IPS-18a (cell line): ENCODE data around the gene VBP1.
"Not testable (repeated sequence)": the region's sequence is repeated elsewhere in the genome, so short reads cannot be mapped to it uniquely, and the experiment has no call there.

Experiments
- H3K27ac ChIP-seq: one replicate; pipeline ENCODE4 v1.5.1; 2013; ENCODE audit warnings: low read length
- H3K27me3 ChIP-seq: one replicate; pipeline ENCODE4 v1.6.1; 2013; ENCODE audit warnings: mild to moderate bottlenecking, low read length; ENCODE audit not compliant: control insufficient read depth, insufficient read depth
- H3K36me3 ChIP-seq: one replicate; pipeline ENCODE4 v1.6.1; 2013; ENCODE audit warnings: low read depth, low read length; ENCODE audit not compliant: control insufficient read depth
- H3K4me1 ChIP-seq: one replicate; pipeline ENCODE4 v1.6.1; 2013; ENCODE audit warnings: low read depth, low read length; ENCODE audit not compliant: control insufficient read depth
- H3K4me3 ChIP-seq: one replicate; pipeline ENCODE4 v1.5.1; 2013; ENCODE audit warnings: low read length
- H3K9ac ChIP-seq: one replicate; pipeline ENCODE4 v1.6.1; 2013; ENCODE audit warnings: mild to moderate bottlenecking, low read length, moderate library complexity
- H3K9me3 ChIP-seq: one replicate; pipeline ENCODE4 v1.6.1; 2013; ENCODE audit warnings: low read depth, low read length; ENCODE audit not compliant: control insufficient read depth

VBP1 gene

DNA sequence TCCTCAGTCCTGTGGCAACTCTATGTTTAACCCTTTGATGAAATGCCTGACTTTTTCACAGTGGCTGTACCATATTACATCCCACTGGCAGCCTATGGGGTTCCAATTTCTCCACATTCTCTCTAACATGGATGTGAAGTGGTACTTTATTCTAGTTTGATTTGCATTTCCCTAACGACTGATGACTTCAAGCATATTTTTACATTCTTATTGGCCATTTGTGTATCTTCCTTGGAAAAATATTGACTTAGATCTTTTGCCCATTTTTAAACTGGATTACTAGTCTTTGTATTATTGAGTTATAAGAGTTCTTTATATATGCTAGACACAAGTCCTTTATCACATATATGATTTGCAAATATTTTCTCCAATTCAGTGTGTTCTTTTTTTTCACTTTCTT lies 50.2 kb downstream of the VBP1 start:
- H3K36me3 ChIP-seq, result no peaks in the 10 kb centered on the region
- H3K9ac ChIP-seq, result no peak overlapping the region
- no peak overlapping the region for H3K4me3 ChIP-seq
- H3K27ac ChIP-seq, result no peak overlapping the region
- no peaks in the 10 kb centered on the region for H3K27me3 ChIP-seq
- H3K4me1 ChIP-seq, result no peaks in the 10 kb centered on the region
- H3K9me3 ChIP-seq, result peaks cover 17% of the 10 kb centered on the region

- H3K36me3 ChIP-seq, H3K4me3 ChIP-seq, H3K27me3 ChIP-seq, H3K9ac ChIP-seq, H3K4me1 ChIP-seq, H3K27ac ChIP-seq: not testable (repeated sequence)
- H3K9me3 ChIP-seq, result peaks cover 19% of the 10 kb centered on the region
Measured at GRCh38 chrX:155267995-155268394, 51.7 kb downstream of the VBP1 start.

DNA sequence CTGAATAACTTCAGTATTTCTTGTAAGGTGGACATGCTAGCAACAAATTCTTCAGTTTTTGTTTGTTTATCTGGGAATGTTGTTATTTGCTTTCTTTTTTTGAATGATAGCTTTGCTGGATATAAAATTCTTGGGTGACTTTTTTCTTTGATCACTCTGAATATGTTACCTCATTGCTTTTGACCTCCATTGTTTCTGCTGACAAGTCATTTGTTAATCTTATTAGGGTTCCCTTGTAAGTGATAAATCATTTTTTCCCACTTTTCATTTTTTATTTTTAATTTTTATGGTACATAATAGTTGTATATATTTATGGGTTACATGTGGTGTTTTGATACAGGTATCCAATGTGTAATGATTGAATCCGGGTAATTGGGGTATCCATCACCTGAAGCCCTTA lies 54.7 kb downstream of the VBP1 start:
- Histone ChIP-seq H3K4me1 (no peaks in the 10 kb centered on the region), H3K9ac (no peak overlapping the region), H3K4me3 (no peak overlapping the region), H3K36me3 (no peaks in the 10 kb centered on the region), H3K27ac (no peak overlapping the region), H3K9me3 (peaks cover 23% of the 10 kb centered on the region), H3K27me3 (no peaks in the 10 kb centered on the region)

DNA sequence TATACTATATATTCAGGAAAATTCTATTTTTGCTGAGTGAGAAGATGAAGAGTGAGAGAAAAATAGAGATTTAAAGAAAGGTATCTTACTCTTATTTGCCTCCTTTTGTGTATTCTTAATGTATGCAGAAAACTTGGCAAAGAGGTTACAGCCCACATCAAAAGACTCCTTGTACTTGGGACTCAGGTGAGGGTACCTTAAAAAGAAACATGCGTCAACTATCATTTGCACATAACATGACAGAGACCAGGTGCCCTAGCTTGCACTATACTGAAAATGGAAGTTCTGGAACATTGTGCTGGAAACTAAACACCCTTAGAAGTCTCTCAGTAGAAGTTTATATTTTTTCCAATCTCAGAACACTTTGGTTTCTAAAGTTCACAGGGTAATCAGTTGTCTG lies 63.6 kb downstream of the VBP1 start:
- no peak overlapping the region for H3K27ac ChIP-seq

More for the DNA sequence above, 63.6 kb downstream of the VBP1 start:
- H3K36me3 ChIP-seq, result no peaks in the 10 kb centered on the region
- H3K9ac ChIP-seq, result no peak overlapping the region
- H3K4me1 ChIP-seq, result no peaks in the 10 kb centered on the region
- H3K9me3 ChIP-seq, result peaks cover 6% of the 10 kb centered on the region
- no peaks in the 10 kb centered on the region for H3K27me3 ChIP-seq
- no peak overlapping the region for H3K4me3 ChIP-seq
